T follicular helper cell (primary cell): ENCODE data around the gene ROBO1.

Experiments used
- DNase-seq: peaks from one replicate; pipeline ENCODE4 v3.0.0-alpha.2; 2020; ENCODE audit warnings: low read depth

Gene ROBO1

GRCh38 chr3:79670178-79670577 is 97.6 kb downstream of the ROBO1 start:
- DNase-seq = no peak

- DNase-seq = no peak
Observed at GRCh38 chr3:79664455-79664854, 103.3 kb downstream of the ROBO1 start.

GRCh38 chr3:79661896-79662295 is 105.9 kb downstream of the ROBO1 start:
- no peak for DNase-seq

- no peak for DNase-seq
Observed at GRCh38 chr3:79657076-79657475, 110.7 kb downstream of the ROBO1 start.

GRCh38 chr3:79654019-79654418 is 113.8 kb downstream of the ROBO1 start:
- DNase-seq = no peak

- no peak for DNase-seq
Observed at GRCh38 chr3:79653266-79653830, 114.5 kb downstream of the ROBO1 start.

GRCh38 chr3:79651536-79652065 is 116.2 kb downstream of the ROBO1 start:
- no peak for DNase-seq

GRCh38 chr3:79639855-79640254 is 127.9 kb downstream of the ROBO1 start:
- no peak for DNase-seq

- no peak for DNase-seq
Observed at GRCh38 chr3:79636372-79636771, 131.4 kb downstream of the ROBO1 start.

GRCh38 chr3:79632842-79633241 is 135.0 kb downstream of the ROBO1 start:
- no peak for DNase-seq

GRCh38 chr3:79618883-79619282 is 148.9 kb downstream of the ROBO1 start:
- no peak for DNase-seq

- DNase-seq = no peak
Observed at GRCh38 chr3:79606414-79606813, 161.4 kb downstream of the ROBO1 start.

- DNase-seq = no peak
Observed at GRCh38 chr3:79604681-79605080, 163.1 kb downstream of the ROBO1 start.

- no peak for DNase-seq
Observed at GRCh38 chr3:79602385-79602784, 165.4 kb downstream of the ROBO1 start.

- no peak for DNase-seq
Observed at GRCh38 chr3:79598594-79598993, 169.2 kb downstream of the ROBO1 start.

GRCh38 chr3:79597709-79598108 is 170.1 kb downstream of the ROBO1 start:
- DNase-seq = no peak

- no peak for DNase-seq
Observed at GRCh38 chr3:79587150-79587549, 180.6 kb downstream of the ROBO1 start.

- no peak for DNase-seq
Observed at GRCh38 chr3:79586232-79586631, 181.6 kb downstream of the ROBO1 start.

GRCh38 chr3:79572930-79573329 is 194.9 kb downstream of the ROBO1 start:
- no peak for DNase-seq

- DNase-seq = no peak
Observed at GRCh38 chr3:79568938-79569337, 198.9 kb downstream of the ROBO1 start.

GRCh38 chr3:79564192-79564591 is 203.6 kb downstream of the ROBO1 start:
- no peak for DNase-seq

- no peak for DNase-seq
Observed at GRCh38 chr3:79560698-79561097, 207.1 kb downstream of the ROBO1 start.

GRCh38 chr3:79558943-79559342 is 208.9 kb downstream of the ROBO1 start:
- DNase-seq = no peak

- no peak for DNase-seq
Observed at GRCh38 chr3:79555655-79556054, 212.1 kb downstream of the ROBO1 start.
